ENCODE data around the gene TRABD.

Gene TRABD

DNA sequence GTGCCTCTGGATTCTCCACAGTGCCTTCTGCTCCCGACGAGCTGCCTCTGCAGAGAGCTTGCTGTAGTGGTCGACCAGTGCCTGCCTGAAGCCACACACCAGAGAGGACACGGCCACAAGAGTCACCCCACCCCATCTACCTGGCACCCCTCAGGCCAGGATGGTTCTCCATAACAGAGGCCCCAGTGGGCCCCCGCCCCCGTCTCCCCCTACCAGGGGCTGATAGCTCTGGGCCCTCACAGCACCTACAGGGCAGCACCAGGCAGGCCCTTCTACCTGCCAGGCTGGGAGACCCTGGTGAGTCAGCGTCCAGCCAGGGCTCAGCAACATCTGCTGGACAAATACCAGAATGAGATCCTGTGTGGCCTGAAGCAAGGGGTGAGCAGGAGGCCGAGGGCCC is 36.8 kb downstream of the TRABD start:
- H3K4me3 ChIP-seq (IDR thresholded peaks at IDR 0.05; ENCODE audit: insufficient read depth, low read depth, low read length) = no peak overlapping the region
- H3K27ac ChIP-seq = no peak overlapping the region
- H3K79me2 ChIP-seq (ENCODE audit: insufficient read depth, low read depth) = no peaks in the 10 kb centered on the region
- H3K4me1 ChIP-seq (ENCODE audit: low read depth, poor library complexity, severe bottlenecking) = no peaks in the 10 kb centered on the region
- H2AFZ ChIP-seq (ENCODE audit: low read depth) = no peak overlapping the region
- H3K27me3 ChIP-seq (ENCODE audit: insufficient read depth, low read depth) = no peaks in the 10 kb centered on the region
- H3K4me2 ChIP-seq = no peak overlapping the region
- no peaks in the 10 kb centered on the region for H3K36me3 ChIP-seq (ENCODE audit: insufficient read depth)
- TF ChIP-seq, protein P1, sequence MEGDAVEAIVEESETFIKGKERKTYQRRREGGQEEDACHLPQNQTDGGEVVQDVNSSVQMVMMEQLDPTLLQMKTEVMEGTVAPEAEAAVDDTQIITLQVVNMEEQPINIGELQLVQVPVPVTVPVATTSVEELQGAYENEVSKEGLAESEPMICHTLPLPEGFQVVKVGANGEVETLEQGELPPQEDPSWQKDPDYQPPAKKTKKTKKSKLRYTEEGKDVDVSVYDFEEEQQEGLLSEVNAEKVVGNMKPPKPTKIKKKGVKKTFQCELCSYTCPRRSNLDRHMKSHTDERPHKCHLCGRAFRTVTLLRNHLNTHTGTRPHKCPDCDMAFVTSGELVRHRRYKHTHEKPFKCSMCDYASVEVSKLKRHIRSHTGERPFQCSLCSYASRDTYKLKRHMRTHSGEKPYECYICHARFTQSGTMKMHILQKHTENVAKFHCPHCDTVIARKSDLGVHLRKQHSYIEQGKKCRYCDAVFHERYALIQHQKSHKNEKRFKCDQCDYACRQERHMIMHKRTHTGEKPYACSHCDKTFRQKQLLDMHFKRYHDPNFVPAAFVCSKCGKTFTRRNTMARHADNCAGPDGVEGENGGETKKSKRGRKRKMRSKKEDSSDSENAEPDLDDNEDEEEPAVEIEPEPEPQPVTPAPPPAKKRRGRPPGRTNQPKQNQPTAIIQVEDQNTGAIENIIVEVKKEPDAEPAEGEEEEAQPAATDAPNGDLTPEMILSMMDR (conservative IDR thresholded peaks at IDR 0.05; ENCODE audit: low read depth, low read length) = no peak
- no peak overlapping the region for H3K9ac ChIP-seq
- no peaks in the 10 kb centered on the region for H4K20me1 ChIP-seq (ENCODE audit: insufficient read depth)

DNA sequence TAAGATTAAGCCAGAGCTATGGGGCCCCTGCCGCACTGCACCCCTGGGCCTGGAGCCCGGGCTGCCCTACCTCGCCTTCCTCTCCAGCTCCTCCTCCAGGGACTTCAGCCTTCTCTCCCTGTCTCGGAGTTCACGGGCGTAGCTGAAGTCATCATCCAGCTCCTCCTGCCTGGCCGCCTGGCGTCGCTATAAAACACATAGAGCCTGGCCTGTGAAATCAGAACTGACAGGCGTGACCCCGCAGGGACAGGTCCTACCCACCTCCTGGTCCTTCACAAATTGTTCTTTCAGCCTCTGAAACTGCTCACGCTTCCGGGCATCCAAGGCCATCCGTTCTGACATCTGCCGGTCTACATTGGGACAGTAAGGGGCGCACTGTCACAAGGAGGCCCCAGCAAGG is 38.4 kb downstream of the TRABD start:
- TF ChIP-seq, protein P1 (conservative IDR thresholded peaks at IDR 0.05; ENCODE audit: low read depth, low read length) = no peak
- Histone ChIP-seq H3K27ac (no peak overlapping the region), H3K4me3 (IDR thresholded peaks at IDR 0.05; ENCODE audit: insufficient read depth, low read depth, low read length) (no peak overlapping the region), H3K9ac (no peak overlapping the region), H3K27me3 (ENCODE audit: insufficient read depth, low read depth) (no peaks in the 10 kb centered on the region), H3K4me2 (no peak overlapping the region), H2AFZ (ENCODE audit: low read depth) (no peak overlapping the region), H3K36me3 (ENCODE audit: insufficient read depth) (no peaks in the 10 kb centered on the region), H3K79me2 (ENCODE audit: insufficient read depth, low read depth) (no peaks in the 10 kb centered on the region), H3K4me1 (ENCODE audit: low read depth, poor library complexity, severe bottlenecking) (no peaks in the 10 kb centered on the region), H4K20me1 (ENCODE audit: insufficient read depth) (no peaks in the 10 kb centered on the region)

DNA sequence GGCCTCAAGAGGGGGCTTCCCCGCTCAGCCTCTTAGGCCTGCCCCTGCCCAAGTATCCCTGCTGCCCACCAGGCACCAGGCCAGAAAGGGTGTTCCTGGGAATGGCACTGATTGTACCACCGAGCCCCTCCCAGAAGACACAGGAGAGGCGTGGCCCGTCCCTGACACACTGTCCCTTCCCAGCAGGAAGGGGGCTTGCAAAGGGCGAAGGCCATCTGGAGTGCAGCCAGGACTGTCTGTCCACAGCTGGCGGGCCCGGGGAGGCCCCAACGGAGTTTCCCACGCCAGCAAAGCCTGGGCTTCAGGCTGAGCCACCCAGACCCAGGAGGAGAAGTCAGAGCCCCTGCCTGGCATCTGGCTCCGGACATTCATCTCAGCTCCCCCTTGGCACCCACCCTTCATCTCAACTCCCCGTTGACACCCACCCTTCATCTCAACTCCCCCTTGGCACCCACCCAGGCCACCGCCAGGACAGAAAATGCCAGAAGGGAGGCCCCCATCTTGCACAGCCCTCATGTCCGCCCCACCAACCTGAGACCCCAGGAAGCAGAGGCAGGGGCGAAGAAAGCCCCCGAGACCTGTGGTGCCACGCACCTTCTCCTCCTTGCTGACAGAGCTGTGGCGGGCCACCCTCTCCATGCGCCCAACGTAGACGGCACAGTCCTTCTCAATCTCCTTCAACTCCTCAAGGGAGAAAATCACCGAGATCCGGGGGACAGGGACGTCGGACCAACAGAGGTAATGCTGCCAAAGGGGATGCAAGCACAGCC is 39.7 kb downstream of the TRABD start:
- H2AFZ ChIP-seq (ENCODE audit: low read depth) = no peak overlapping the region
- H3K4me2 ChIP-seq = no peak overlapping the region
- H3K9ac ChIP-seq = no peak overlapping the region
- no peak overlapping the region for H3K27ac ChIP-seq
- TF ChIP-seq, protein P1 (conservative IDR thresholded peaks at IDR 0.05; ENCODE audit: low read depth, low read length) = no peak
- H3K27me3 ChIP-seq (ENCODE audit: insufficient read depth, low read depth) = no peaks in the 10 kb centered on the region
- no peaks in the 10 kb centered on the region for H3K4me1 ChIP-seq (ENCODE audit: low read depth, poor library complexity, severe bottlenecking)
- no peaks in the 10 kb centered on the region for H4K20me1 ChIP-seq (ENCODE audit: insufficient read depth)
- no peaks in the 10 kb centered on the region for H3K79me2 ChIP-seq (ENCODE audit: insufficient read depth, low read depth)
- no peak overlapping the region for H3K4me3 ChIP-seq (IDR thresholded peaks at IDR 0.05; ENCODE audit: insufficient read depth, low read depth, low read length)
- H3K36me3 ChIP-seq (ENCODE audit: insufficient read depth) = no peaks in the 10 kb centered on the region

GRCh38 chr22:50226063-50226874 is 40.6 kb downstream of the TRABD start:
- Histone ChIP-seq H3K4me3 (IDR thresholded peaks at IDR 0.05; ENCODE audit: insufficient read depth, low read depth, low read length) (no peak overlapping the region), H3K79me2 (ENCODE audit: insufficient read depth, low read depth) (no peaks in the 10 kb centered on the region), H3K36me3 (ENCODE audit: insufficient read depth) (no peaks in the 10 kb centered on the region), H3K27me3 (ENCODE audit: insufficient read depth, low read depth) (no peaks in the 10 kb centered on the region), H3K27ac (no peak overlapping the region), H2AFZ (ENCODE audit: low read depth) (no peak overlapping the region), H4K20me1 (ENCODE audit: insufficient read depth) (no peaks in the 10 kb centered on the region), H3K4me2 (no peak overlapping the region), H3K9ac (no peak overlapping the region), H3K4me1 (ENCODE audit: low read depth, poor library complexity, severe bottlenecking) (no peaks in the 10 kb centered on the region)
- TF ChIP-seq, protein P1 (conservative IDR thresholded peaks at IDR 0.05; ENCODE audit: low read depth, low read length) = no peak
